Nephron (organoid): Measurements from ENCODE around the gene FADS6.
"Not testable (repeated sequence)": the region's sequence is repeated elsewhere in the genome, so short reads cannot be mapped to it uniquely, and the experiment has no call there.

Experiments
- H3K27ac Mint-ChIP-seq, 3 experiments: 2 replicates each; pipeline ENCODE4 v1.8.0; 2020; ENCODE audit warnings: mixed read lengths in 3 of 3, mild to moderate bottlenecking in 2 of 3, moderate library complexity in 1 of 3
- H3K27me3 Mint-ChIP-seq: 2 replicates; pipeline ENCODE4 v1.8.0; 2021; ENCODE audit warnings: low read depth, mild to moderate bottlenecking, moderate library complexity, mixed read lengths
- H3K36me3 Mint-ChIP-seq: 2 replicates; pipeline ENCODE4 v1.8.0; 2020; ENCODE audit warnings: low read depth, mixed read lengths
- H3K4me1 Mint-ChIP-seq: 2 replicates; pipeline ENCODE4 v1.8.0; 2020; ENCODE audit warnings: mixed read lengths
- H3K4me3 Mint-ChIP-seq, 3 experiments: 2 replicates each; pipeline ENCODE4 v1.8.0; 2020; ENCODE audit warnings: mild to moderate bottlenecking in 3 of 3, mixed read lengths in 3 of 3, moderate library complexity in 2 of 3
- H3K9me3 Mint-ChIP-seq: 2 replicates; pipeline ENCODE4 v1.8.0; 2020; ENCODE audit warnings: mixed read lengths
- TF ChIP-seq, protein P1 (sequence below), 3 experiments: fragments of 200-600 bp; sonication (generic); IDR thresholded peaks; one replicate each; pipeline ENCODE4 v1.5.0; 2021; ENCODE audit warnings: antibody characterized with exemption in 3 of 3; ENCODE audit not compliant: unreplicated experiment in 3 of 3

FADS6 gene

DNA sequence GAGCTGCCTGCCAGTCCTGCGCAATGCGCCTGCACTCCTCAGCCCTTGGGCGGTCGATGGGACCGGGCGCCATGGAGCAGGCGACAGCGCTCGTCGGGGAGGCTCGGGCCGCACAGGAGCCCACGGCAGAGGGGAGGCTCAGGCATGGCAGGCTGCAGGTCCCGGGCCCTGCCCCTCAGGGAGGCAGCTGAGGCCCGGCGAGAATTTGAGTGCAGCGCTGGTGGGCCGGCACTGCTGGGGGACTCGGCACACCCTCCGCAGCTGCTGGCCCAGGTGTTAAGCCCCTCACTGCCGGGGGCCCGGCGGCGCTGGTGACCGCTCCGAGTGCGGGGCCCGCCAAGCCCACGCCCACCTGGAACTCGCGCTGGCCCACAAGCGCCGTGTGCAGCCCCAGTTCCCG lies 13.6 kb upstream of the FADS6 start:
- H3K27me3 Mint-ChIP-seq: peaks cover 50% of the 10 kb centered on the region

DNA sequence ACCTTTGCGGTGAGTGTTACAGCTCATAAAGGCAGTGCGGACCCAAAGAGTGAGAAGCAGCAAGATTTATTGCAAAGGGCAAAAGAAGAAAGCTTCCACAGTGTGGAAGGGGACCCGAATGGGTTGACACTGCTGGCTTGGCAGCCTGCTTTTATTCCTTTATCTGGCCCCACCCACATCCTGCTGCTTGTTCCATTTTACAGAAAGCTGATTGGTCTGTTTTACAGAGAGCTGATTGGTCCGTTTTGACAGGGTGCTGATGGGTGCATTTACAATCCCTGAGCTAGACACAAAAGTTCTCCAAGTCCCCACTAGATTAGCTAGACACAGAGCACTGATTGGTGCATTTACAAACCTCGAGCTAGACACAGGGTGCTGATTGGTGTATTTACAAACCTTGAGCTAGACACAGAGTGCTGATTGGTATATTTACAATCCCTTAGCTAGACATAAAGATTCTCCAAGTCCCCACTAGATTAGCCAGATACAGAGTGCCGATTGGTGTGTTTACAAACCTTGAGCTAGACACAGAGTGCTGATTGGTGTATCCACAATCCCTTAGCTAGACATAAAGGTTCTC lies 12.9 kb upstream of the FADS6 start:
- not testable (repeated sequence) for H3K4me1 Mint-ChIP-seq, H3K27ac Mint-ChIP-seq, H3K9me3 Mint-ChIP-seq, H3K4me3 Mint-ChIP-seq, H3K36me3 Mint-ChIP-seq
- peaks cover 52% of the 10 kb centered on the region for H3K27me3 Mint-ChIP-seq

More for the DNA sequence above, 13.6 kb upstream of the FADS6 start:
- no peak overlapping the region for H3K4me3 Mint-ChIP-seq
- H3K36me3 Mint-ChIP-seq: no peaks in the 10 kb centered on the region
- H3K4me1 Mint-ChIP-seq: no peaks in the 10 kb centered on the region
- TF ChIP-seq, protein P1, sequence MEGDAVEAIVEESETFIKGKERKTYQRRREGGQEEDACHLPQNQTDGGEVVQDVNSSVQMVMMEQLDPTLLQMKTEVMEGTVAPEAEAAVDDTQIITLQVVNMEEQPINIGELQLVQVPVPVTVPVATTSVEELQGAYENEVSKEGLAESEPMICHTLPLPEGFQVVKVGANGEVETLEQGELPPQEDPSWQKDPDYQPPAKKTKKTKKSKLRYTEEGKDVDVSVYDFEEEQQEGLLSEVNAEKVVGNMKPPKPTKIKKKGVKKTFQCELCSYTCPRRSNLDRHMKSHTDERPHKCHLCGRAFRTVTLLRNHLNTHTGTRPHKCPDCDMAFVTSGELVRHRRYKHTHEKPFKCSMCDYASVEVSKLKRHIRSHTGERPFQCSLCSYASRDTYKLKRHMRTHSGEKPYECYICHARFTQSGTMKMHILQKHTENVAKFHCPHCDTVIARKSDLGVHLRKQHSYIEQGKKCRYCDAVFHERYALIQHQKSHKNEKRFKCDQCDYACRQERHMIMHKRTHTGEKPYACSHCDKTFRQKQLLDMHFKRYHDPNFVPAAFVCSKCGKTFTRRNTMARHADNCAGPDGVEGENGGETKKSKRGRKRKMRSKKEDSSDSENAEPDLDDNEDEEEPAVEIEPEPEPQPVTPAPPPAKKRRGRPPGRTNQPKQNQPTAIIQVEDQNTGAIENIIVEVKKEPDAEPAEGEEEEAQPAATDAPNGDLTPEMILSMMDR (IDR thresholded peaks at IDR 0.05; ENCODE audit: unreplicated experiment in 3 of 3): no peak
- no peak overlapping the region for H3K27ac Mint-ChIP-seq
- no peaks in the 10 kb centered on the region for H3K9me3 Mint-ChIP-seq

DNA sequence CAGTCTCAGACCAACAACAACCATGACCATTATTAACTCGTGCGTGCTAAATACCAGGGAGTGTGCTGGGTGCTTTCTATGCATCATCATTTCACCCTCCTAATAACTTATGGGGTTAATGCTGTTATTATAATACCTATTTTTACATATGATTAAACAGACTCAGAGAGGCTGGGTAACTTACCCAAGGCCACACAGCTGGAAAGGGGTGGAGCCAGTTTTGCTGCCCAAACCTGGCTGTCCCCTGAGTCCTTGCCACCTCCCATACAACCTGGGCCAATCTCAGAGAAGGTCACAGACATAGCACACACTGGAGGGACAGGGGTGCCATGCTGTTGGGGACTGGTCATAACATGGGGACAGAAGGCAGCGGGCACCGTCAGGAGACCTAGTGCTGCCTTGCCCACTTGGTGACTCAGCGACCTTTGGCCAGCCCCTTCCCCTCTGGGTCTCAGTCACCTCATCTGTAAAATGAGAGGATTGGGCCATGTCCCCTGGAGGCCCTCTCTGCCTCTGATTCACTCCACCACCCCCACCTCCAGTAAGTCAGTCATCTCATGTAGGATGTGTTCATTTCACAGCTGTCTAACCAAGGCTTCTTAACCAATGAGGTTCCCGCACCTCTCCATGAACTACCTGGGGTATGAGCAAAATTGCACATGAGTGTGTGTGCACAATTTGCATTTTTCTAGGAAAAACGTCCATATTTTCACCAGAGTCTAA lies 11.4 kb upstream of the FADS6 start:
- Mint-ChIP-seq H3K27ac (no peak overlapping the region), H3K27me3 (peaks cover 54% of the 10 kb centered on the region), H3K4me3 (no peak overlapping the region), H3K9me3 (no peaks in the 10 kb centered on the region), H3K36me3 (no peaks in the 10 kb centered on the region), H3K4me1 (no peaks in the 10 kb centered on the region)
- TF ChIP-seq, protein P1 (IDR thresholded peaks at IDR 0.05; ENCODE audit: unreplicated experiment in 3 of 3): no peak

DNA sequence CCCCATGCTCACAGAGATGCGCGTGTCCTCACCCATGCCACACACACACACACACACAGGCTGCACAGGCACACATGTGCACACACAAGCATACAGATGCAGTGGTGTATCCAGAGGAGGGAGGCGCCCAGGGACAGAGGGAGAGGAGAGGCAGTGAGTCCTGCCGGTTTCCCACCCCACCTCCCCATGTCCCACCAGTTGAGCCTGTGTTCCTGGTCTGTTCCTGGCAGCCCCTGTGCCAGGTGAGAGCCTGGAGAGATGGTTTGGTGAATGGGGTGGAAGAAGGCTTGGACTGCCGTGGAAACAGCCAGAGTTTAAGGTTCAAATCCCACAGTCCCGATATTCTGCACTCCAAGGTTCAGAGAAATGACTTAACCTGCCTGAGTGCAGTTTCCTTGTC lies 10.2 kb upstream of the FADS6 start:
- Mint-ChIP-seq H3K36me3 (no peaks in the 10 kb centered on the region), H3K4me3 (no peak overlapping the region), H3K27me3 (peaks cover 50% of the 10 kb centered on the region), H3K4me1 (no peaks in the 10 kb centered on the region), H3K27ac (no peak overlapping the region), H3K9me3 (no peaks in the 10 kb centered on the region)
- TF ChIP-seq, protein P1 (IDR thresholded peaks at IDR 0.05; ENCODE audit: unreplicated experiment in 3 of 3): no peak

DNA sequence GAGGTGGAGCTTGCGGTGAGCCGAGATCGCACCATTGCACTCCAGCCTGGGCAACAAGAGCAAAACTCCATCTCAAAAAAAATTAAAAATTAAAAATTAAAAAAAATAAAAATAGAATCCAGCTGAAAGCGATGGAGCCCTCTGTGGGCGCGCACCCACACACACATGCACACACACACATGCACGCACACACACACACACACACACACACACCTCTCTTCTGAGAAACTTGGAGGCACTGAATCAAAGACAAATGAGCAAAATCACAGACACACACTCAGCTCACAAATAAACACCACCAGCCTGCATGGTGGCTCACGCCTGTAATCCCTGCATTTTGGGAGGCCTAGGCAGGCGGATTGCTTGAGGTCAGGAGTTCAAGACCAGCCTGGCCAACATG lies 9.6 kb upstream of the FADS6 start:
- no peaks in the 10 kb centered on the region for H3K36me3 Mint-ChIP-seq
- H3K27me3 Mint-ChIP-seq: peaks cover 51% of the 10 kb centered on the region
- H3K4me3 Mint-ChIP-seq: no peak overlapping the region
- H3K4me1 Mint-ChIP-seq: no peaks in the 10 kb centered on the region
- no peak overlapping the region for H3K27ac Mint-ChIP-seq
- TF ChIP-seq, protein P1 (IDR thresholded peaks at IDR 0.05; ENCODE audit: unreplicated experiment in 3 of 3): no peak
- no peaks in the 10 kb centered on the region for H3K9me3 Mint-ChIP-seq

DNA sequence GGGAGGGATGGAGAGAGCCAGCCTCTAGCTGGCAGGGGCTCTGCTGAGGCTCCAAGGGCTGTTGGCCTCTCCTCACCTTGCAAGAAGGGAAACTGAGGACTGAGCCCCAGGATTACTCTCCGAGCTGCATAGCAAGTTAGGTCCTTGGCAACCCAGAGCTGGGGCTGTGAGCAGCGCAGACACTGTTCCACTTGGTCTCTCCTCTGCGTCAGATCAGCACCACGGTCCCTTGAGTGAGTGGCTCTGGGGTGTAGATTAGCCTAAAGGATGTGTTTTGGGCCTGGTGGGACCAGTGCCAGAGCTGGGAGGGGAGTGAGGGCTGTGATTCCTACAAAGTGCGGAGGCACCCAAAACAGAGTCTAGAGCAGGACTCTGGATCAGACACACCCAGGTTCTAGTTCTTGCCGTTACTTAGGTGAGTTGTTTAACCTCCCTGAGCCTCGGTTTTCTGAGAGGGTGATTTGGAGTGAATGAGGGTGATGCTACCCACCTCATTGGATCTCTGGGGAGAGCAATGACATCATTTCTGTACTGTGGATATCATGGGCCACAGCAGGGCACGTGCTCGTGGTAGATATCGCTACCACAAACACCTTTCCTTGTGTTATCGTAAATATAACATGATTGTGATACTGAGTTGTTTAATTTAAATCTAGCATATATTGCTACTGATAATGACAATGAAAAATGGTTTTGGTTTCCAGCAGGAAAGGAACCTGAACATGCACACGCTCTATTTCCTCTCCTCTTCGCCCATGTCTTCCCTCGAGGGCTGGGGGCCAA lies 8.1 kb upstream of the FADS6 start:
- no peaks in the 10 kb centered on the region for H3K4me1 Mint-ChIP-seq
- TF ChIP-seq, protein P1 (IDR thresholded peaks at IDR 0.05; ENCODE audit: unreplicated experiment in 3 of 3): no peak
- H3K27me3 Mint-ChIP-seq: peaks cover 61% of the 10 kb centered on the region
- H3K27ac Mint-ChIP-seq: no peak overlapping the region
- no peaks in the 10 kb centered on the region for H3K36me3 Mint-ChIP-seq
- no peaks in the 10 kb centered on the region for H3K9me3 Mint-ChIP-seq
- H3K4me3 Mint-ChIP-seq: no peak overlapping the region
